Upper lobe of left lung (tissue), 4 donors: ENCODE results near the gene HAX1.
"Not testable (repeated sequence)": the region's sequence is repeated elsewhere in the genome, so short reads cannot be mapped to it uniquely, and the experiment has no call there.

Experiments
- POLR2A ChIP-seq, 4 donors: fragments of 450-650 bp; IDR thresholded peaks; one replicate each; pipeline ENCODE4 v1.5.1; 2016 to 2017; ENCODE audit warnings: antibody characterized with exemption in 4 of 4, mild to moderate bottlenecking in 2 of 4
- POLR2AphosphoS5 ChIP-seq, 2 donors: sonication (generic); formaldehyde crosslinking; IDR thresholded peaks; one replicate each; pipeline ENCODE4 v1.5.1; 2017; ENCODE audit warnings: antibody characterized with exemption in 2 of 2
- TF ChIP-seq, protein P1 (sequence below), 6 experiments: fragments of 450-650 bp in 4 of 6; fragments of 200-600 bp in 2 of 6; sonication (generic) in 2 of 6; IDR thresholded peaks; one replicate each; pipeline ENCODE4 v1.5.1; 2016 to 2019; ENCODE audit warnings: antibody characterized with exemption in 6 of 6

DNA sequence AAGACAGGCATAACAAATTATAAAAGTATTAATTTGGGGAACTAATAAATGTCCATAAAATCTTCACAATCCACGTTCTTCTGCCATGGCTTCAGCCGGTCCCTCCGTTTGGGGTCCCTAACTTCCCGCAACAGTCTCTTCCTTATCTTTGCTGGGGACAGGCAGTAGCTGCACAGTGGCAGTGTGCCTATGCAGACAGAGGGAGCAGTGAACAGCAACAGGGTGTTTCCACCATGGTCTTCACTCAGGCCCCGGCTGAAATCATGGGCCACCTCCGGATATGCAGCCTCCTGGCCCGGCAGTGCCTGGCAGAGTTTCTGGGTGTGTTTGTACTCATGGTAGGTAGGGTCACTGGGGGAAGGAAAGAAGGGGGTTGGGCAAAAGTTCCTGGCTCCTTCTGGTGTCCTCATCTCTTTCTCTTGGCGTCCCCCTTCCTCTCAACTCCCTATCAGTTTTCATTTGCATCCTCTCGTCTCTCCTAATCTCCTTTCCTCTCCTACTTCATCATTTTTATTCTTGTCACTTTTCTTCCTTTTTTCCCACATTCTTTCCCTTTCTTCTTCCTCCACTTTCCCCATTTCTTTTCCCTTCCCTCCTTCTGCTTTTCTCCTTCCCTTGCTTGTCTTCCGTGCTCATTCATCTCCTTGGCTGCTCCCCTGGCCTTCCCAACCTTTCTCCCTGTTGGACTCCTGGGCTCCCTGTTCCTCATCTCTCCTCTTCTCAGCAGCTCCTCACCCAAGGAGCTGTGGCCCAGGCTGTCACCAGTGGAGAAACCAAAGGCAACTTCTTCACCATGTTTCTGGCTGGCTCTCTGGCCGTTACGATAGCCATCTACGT, 40.0 kb downstream of the HAX1 start:
- not testable (repeated sequence) for TF ChIP-seq POLR2AphosphoS5, POLR2A (IDR thresholded peaks at IDR 0.05)
- TF ChIP-seq, protein P1, sequence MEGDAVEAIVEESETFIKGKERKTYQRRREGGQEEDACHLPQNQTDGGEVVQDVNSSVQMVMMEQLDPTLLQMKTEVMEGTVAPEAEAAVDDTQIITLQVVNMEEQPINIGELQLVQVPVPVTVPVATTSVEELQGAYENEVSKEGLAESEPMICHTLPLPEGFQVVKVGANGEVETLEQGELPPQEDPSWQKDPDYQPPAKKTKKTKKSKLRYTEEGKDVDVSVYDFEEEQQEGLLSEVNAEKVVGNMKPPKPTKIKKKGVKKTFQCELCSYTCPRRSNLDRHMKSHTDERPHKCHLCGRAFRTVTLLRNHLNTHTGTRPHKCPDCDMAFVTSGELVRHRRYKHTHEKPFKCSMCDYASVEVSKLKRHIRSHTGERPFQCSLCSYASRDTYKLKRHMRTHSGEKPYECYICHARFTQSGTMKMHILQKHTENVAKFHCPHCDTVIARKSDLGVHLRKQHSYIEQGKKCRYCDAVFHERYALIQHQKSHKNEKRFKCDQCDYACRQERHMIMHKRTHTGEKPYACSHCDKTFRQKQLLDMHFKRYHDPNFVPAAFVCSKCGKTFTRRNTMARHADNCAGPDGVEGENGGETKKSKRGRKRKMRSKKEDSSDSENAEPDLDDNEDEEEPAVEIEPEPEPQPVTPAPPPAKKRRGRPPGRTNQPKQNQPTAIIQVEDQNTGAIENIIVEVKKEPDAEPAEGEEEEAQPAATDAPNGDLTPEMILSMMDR (IDR thresholded peaks at IDR 0.05) = not testable (repeated sequence)
